BE2C (cell line): ENCODE results near the gene AP2B1.
"Not testable (repeated sequence)": the region's sequence is repeated elsewhere in the genome, so short reads cannot be mapped to it uniquely, and the experiment has no call there.

Experiments used
- DNase-seq: peaks from one replicate; pipeline ENCODE4 v3.0.0-alpha.2; 2020
- H3K27me3 ChIP-seq: fragments of 250-450 bp; sonication (Bioruptor Pico); 2 replicates; pipeline ENCODE4 v1.5.1; 2020; ENCODE audit warnings: mild to moderate bottlenecking
- H3K36me3 ChIP-seq: fragments of 250-450 bp; sonication (Bioruptor Pico); 2 replicates; pipeline ENCODE4 v1.5.1; 2020; ENCODE audit warnings: mild to moderate bottlenecking
- H3K4me1 ChIP-seq: fragments of 250-450 bp; sonication (Bioruptor Pico); 2 replicates; pipeline ENCODE4 v1.5.1; 2020
- H3K4me3 ChIP-seq: 2 replicates; pipeline ENCODE4 v1.5.1; 2011; ENCODE audit warnings: low read depth, low read length
- H3K9me3 ChIP-seq: fragments of 250-450 bp; sonication (Bioruptor Pico); 2 replicates; pipeline ENCODE4 v1.5.1; 2020
- TF ChIP-seq, protein P1 (sequence below): IDR thresholded peaks from 2 replicates; pipeline ENCODE4 v1.5.1; 2012; ENCODE audit warnings: mild to moderate bottlenecking, low read depth, low read length

AP2B1 gene

DNA sequence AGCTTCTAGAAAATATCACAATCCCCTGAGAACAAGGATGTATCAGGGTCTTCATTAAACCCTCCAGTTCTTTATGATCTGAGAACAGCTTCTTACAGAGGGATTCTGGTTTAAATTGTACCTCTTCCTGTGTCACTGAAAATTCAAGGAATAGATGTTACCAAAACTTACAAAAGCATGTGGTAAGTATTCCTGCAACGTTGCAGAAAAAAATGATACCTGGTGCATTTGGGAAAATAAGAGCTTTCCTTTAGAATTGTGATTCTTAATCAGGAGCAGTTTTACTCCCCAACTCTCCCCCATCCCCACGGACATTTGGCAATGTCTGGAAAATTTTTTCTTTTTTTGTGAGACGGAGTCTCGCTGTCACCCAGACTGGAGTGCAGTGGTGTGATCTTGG lies 33.8 kb upstream of the AP2B1 start:
- TF ChIP-seq, protein P1, sequence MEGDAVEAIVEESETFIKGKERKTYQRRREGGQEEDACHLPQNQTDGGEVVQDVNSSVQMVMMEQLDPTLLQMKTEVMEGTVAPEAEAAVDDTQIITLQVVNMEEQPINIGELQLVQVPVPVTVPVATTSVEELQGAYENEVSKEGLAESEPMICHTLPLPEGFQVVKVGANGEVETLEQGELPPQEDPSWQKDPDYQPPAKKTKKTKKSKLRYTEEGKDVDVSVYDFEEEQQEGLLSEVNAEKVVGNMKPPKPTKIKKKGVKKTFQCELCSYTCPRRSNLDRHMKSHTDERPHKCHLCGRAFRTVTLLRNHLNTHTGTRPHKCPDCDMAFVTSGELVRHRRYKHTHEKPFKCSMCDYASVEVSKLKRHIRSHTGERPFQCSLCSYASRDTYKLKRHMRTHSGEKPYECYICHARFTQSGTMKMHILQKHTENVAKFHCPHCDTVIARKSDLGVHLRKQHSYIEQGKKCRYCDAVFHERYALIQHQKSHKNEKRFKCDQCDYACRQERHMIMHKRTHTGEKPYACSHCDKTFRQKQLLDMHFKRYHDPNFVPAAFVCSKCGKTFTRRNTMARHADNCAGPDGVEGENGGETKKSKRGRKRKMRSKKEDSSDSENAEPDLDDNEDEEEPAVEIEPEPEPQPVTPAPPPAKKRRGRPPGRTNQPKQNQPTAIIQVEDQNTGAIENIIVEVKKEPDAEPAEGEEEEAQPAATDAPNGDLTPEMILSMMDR = no peak
- no peaks in the 10 kb centered on the region for H3K4me1 ChIP-seq
- DNase-seq = no peak
- peaks cover 82% of the 10 kb centered on the region for H3K27me3 ChIP-seq
- no peaks in the 10 kb centered on the region for H3K36me3 ChIP-seq
- H3K9me3 ChIP-seq = no peaks in the 10 kb centered on the region
- H3K4me3 ChIP-seq = no peak overlapping the region

DNA sequence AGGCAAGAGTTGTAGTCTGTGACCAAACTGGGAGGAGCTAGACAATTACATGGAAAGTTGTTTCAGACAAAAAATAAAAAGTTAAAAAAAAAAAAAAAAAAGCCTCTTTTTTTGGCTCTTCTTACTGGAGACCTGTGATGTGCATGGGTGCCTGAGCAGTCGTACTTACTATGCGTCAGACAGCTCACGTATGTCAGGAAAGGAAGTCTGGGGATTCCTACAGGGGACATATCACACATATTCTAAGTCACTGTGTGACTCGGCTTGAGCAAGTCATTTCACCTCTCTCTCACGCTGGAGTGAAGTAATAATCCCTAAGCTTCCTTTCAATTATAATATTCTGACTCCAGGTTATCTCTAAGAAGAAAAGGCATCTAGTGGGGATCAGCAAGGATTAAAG lies 32.5 kb upstream of the AP2B1 start:
- Histone ChIP-seq H3K9me3 (no peaks in the 10 kb centered on the region), H3K4me1 (no peaks in the 10 kb centered on the region), H3K27me3 (peaks cover 80% of the 10 kb centered on the region), H3K4me3 (no peak overlapping the region), H3K36me3 (no peaks in the 10 kb centered on the region)
- no peak for DNase-seq
- TF ChIP-seq, protein P1 = no peak

DNA sequence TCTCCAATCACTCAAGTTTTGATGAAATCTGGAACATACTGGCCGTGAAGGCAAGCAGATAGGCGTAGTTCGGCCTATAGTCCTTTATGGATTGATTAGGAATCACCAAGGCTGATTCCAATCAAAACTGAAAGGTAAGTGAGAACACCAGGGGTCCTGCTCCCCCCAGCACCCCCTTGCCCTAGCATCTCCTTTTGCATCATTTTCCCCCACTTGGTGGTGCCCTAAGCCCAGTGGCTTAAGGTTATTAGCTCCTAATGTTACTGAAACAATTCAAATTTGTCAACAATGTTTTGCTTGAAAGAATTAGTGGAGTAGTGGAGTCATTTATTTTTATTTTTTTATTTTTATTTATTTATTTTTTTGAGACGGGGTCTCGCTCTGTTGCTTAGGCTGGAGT lies 31.4 kb upstream of the AP2B1 start:
- H3K27me3 ChIP-seq = peaks cover 78% of the 10 kb centered on the region
- H3K4me3 ChIP-seq = no peak overlapping the region
- TF ChIP-seq, protein P1 = peak; percentile 47
- no peaks in the 10 kb centered on the region for H3K4me1 ChIP-seq
- H3K9me3 ChIP-seq = no peaks in the 10 kb centered on the region
- no peaks in the 10 kb centered on the region for H3K36me3 ChIP-seq
- DNase-seq = no peak

GRCh38 chr17:35557353-35557752 lies 29.8 kb upstream of the AP2B1 start:
- Histone ChIP-seq H3K4me1 (no peaks in the 10 kb centered on the region), H3K36me3 (no peaks in the 10 kb centered on the region), H3K4me3 (no peak overlapping the region), H3K9me3 (no peaks in the 10 kb centered on the region), H3K27me3 (peaks cover 76% of the 10 kb centered on the region)
- TF ChIP-seq, protein P1 = no peak
- no peak for DNase-seq

DNA sequence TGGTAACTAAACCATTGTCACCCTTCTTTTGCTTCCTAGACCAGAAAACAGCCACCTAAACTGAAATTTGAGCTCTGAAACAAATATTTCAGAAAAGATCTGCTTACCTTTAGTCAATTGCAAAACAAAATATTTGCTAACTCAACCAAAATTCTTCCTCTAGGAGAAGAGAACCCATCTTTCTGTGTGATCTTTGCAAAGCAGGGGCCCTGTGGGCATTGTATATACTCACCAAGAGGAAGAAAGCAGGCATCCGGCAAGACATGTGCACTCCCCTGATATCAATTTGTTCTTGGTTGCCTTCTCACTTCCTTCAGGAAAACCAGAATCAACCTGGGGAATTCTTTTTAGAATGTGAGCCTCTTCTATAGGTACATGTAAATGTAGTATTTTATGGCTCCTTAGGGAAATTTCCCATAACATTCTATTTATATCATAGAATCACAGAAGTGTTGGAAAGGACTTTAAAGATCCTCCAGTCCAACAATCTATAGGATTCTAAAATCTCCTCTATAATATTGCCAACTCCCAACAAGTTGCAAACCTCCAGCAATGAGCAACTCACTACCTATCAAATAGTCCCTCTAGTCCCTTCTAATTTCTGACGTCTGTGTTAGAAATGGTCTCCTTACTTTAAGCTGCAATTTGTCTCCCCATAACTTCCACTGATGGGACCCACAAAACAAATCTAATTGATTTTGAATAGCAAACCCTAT lies 27.5 kb upstream of the AP2B1 start:
- Histone ChIP-seq H3K4me3 (no peak overlapping the region), H3K9me3 (no peaks in the 10 kb centered on the region), H3K36me3 (no peaks in the 10 kb centered on the region), H3K27me3 (peaks cover 81% of the 10 kb centered on the region), H3K4me1 (no peaks in the 10 kb centered on the region)
- DNase-seq = no peak
- TF ChIP-seq, protein P1 = no peak

GRCh38 chr17:35560703-35561102 lies 26.4 kb upstream of the AP2B1 start, which contains the start of gene SLFN14:
TSS of gene SLFN14 (minus strand) at chr17:35560819. CDS start at chr17:35558062, 2,757 bp downstream.
- TF ChIP-seq, protein P1 = no peak
- H3K36me3 ChIP-seq = no peaks in the 10 kb centered on the region
- no peak for DNase-seq
- H3K4me3 ChIP-seq = no peak within 1 kb of the TSS
- no peaks in the 10 kb centered on the region for H3K9me3 ChIP-seq
- no peaks in the 10 kb centered on the region for H3K4me1 ChIP-seq
- peaks cover 81% of the 10 kb centered on the region for H3K27me3 ChIP-seq

DNA sequence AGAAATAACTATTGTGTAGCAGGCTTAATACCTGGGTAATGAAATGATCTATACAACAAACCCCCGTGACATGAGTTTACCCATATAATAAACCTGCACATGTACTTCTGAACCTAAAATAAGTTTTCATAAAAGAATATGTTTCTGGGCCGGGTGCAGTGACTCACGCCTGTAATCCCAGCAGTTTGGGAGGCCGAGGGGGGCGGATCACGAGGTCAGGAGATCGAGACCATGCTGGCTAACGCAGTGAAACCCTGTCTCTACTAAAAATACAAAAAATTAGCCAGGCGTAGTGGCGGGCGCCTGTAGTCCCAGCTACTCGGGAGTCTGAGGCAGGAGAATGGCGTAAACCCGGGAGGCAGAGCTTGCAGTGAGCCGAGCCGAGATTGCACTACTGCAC lies 23.9 kb upstream of the AP2B1 start:
- H3K4me1 ChIP-seq, H3K4me3 ChIP-seq, H3K36me3 ChIP-seq, H3K9me3 ChIP-seq, DNase-seq: not testable (repeated sequence)
- peaks cover 64% of the 10 kb centered on the region for H3K27me3 ChIP-seq
